SK-N-SH treated with all-trans-retinoic acid at 6 μM for 48 hours (cell line): ENCODE data around the gene CDYL.

ENCODE experiments used
- ARNTL ChIP-seq: fragments of 450-650 bp; formaldehyde crosslinking; IDR thresholded peaks from 2 replicates; pipeline ENCODE4 v1.5.0; 2020; ENCODE audit warnings: low read depth, mild to moderate bottlenecking, moderate library complexity, borderline replicate concordance
- CSDC2 ChIP-seq: fragments of 250-450 bp; sonication (Bioruptor Pico); IDR thresholded peaks from 2 replicates; pipeline ENCODE4 v1.5.0; 2020; ENCODE audit warnings: mild to moderate bottlenecking, moderate library complexity
- ESRRG ChIP-seq: fragments of 250-450 bp; sonication (Bioruptor Pico); IDR thresholded peaks from 2 replicates; pipeline ENCODE4 v1.6.1; 2021; ENCODE audit warnings: mild to moderate bottlenecking
- GLIS3 ChIP-seq: fragments of 250-450 bp; sonication (Bioruptor Pico); IDR thresholded peaks from 2 replicates; pipeline ENCODE4 v1.5.0; 2020; ENCODE audit warnings: mild to moderate bottlenecking, moderate library complexity
- ISL1 ChIP-seq: fragments of 250-450 bp; sonication (Bioruptor Pico); IDR thresholded peaks from 2 replicates; pipeline ENCODE4 v2.1.2; 2022; ENCODE audit warnings: mild to moderate bottlenecking, moderate library complexity
- PATZ1 ChIP-seq: fragments of 250-450 bp; sonication (Bioruptor Pico); IDR thresholded peaks from 2 replicates; pipeline ENCODE4 v1.8.0; 2020; ENCODE audit warnings: mild to moderate bottlenecking, moderate library complexity, borderline replicate concordance
- TCF4 ChIP-seq: fragments of 250-450 bp; sonication (Bioruptor Pico); IDR thresholded peaks from 2 replicates; pipeline ENCODE4 v1.8.0; 2021; ENCODE audit warnings: mild to moderate bottlenecking, moderate library complexity, borderline replicate concordance
- TSHZ2 ChIP-seq: fragments of 250-450 bp; sonication (Bioruptor Pico); IDR thresholded peaks from 2 replicates; pipeline ENCODE4 v1.5.0; 2020; ENCODE audit warnings: mild to moderate bottlenecking, moderate library complexity
- ZFP3 ChIP-seq: fragments of 250-450 bp; sonication (Bioruptor Pico); IDR thresholded peaks from 2 replicates; pipeline ENCODE4 v1.5.0; 2020; ENCODE audit warnings: mild to moderate bottlenecking, moderate library complexity
- ZFP30 ChIP-seq: fragments of 450-650 bp; formaldehyde crosslinking; IDR thresholded peaks from 2 replicates; pipeline ENCODE4 v1.5.0; 2022; ENCODE audit warnings: mild to moderate bottlenecking, moderate library complexity

- no peak for TF ChIP-seq ISL1
- no peak for TF ChIP-seq ZFP3 (CRISPR knock-in tag)
- TF ChIP-seq PATZ1 = no peak
- no peak for TF ChIP-seq ARNTL (CRISPR knock-in tag)
- no peak for TF ChIP-seq TSHZ2 (CRISPR knock-in tag)
- no peak for TF ChIP-seq ESRRG (CRISPR knock-in tag)
- no peak for TF ChIP-seq GLIS3 (CRISPR knock-in tag)
- TF ChIP-seq CSDC2 (CRISPR knock-in tag) = no peak
- no peak for TF ChIP-seq TCF4 (CRISPR knock-in tag)
- TF ChIP-seq ZFP30 (CRISPR knock-in tag) = no peak
These were observed 140.9 kb downstream of the CDYL start for GRCh38 chr6:4916954-4917561.
